ENCODE data around the gene IGFL3.

DNA sequence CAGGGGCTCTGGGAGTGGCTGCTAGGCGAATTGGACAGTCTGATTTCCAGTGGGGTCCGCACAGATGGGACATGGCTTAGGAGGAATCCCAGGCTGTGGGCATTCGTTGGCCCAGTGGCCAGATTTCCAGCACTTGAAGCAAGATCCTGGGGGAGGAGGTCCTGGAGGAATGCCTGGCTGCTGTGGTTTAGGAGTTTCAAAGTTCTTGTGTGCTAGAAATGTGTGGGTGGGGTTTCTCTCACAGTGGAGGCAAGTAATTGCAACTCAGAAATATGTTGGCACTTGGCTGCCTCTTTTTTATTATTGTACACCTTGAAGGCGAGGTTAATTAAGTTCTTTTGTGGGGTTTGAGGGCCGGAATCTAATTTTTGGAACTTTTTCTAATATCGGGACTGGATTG lies 17.1 kb downstream of the IGFL3 start:
- TF ChIP-seq FOXJ3 (CRISPR knock-in tag; IDR thresholded peaks at IDR 0.05) (no peak), ZNF134 (CRISPR knock-in tag; conservative IDR thresholded peaks at IDR 0.05) (no peak), CEBPG (CRISPR knock-in tag; IDR thresholded peaks at IDR 0.05) (no peak), CEBPG (tag; conservative IDR thresholded peaks at IDR 0.05 in 1 of 2, IDR thresholded peaks at IDR 0.05 in 1 of 2) (no peak), ZNF384 (IDR thresholded peaks at IDR 0.05; ENCODE audit: low read depth, low read length) (no peak), ZBTB1 (CRISPR knock-in tag; IDR thresholded peaks at IDR 0.05; ENCODE audit: borderline replicate concordance, low read depth) (no peak), CHD1 (IDR thresholded peaks at IDR 0.05; ENCODE audit: low read length) (no peak), SRF (CRISPR knock-in tag; IDR thresholded peaks at IDR 0.05) (no peak), TCF7L2 (IDR thresholded peaks at IDR 0.05; ENCODE audit: low read depth, low read length) (no peak), POLR3G (IDR thresholded peaks at IDR 0.05; ENCODE audit: extremely low read depth, insufficient read length, insufficient replicate concordance) (no peak)
- TF ChIP-seq, protein P1, sequence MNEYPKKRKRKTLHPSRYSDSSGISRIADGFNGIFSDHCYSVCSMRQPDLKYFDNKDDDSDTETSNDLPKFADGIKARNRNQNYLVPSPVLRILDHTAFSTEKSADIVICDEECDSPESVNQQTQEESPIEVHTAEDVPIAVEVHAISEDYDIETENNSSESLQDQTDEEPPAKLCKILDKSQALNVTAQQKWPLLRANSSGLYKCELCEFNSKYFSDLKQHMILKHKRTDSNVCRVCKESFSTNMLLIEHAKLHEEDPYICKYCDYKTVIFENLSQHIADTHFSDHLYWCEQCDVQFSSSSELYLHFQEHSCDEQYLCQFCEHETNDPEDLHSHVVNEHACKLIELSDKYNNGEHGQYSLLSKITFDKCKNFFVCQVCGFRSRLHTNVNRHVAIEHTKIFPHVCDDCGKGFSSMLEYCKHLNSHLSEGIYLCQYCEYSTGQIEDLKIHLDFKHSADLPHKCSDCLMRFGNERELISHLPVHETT (CRISPR knock-in tag; conservative IDR thresholded peaks at IDR 0.05 in 1 of 2, IDR thresholded peaks at IDR 0.05 in 1 of 2) = no peak
- TF ChIP-seq, protein P2, sequence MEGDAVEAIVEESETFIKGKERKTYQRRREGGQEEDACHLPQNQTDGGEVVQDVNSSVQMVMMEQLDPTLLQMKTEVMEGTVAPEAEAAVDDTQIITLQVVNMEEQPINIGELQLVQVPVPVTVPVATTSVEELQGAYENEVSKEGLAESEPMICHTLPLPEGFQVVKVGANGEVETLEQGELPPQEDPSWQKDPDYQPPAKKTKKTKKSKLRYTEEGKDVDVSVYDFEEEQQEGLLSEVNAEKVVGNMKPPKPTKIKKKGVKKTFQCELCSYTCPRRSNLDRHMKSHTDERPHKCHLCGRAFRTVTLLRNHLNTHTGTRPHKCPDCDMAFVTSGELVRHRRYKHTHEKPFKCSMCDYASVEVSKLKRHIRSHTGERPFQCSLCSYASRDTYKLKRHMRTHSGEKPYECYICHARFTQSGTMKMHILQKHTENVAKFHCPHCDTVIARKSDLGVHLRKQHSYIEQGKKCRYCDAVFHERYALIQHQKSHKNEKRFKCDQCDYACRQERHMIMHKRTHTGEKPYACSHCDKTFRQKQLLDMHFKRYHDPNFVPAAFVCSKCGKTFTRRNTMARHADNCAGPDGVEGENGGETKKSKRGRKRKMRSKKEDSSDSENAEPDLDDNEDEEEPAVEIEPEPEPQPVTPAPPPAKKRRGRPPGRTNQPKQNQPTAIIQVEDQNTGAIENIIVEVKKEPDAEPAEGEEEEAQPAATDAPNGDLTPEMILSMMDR (IDR thresholded peaks at IDR 0.05 in 2 of 3, conservative IDR thresholded peaks at IDR 0.05 in 1 of 3; ENCODE audit: insufficient read depth in 2 of 3, low read depth in 1 of 3, low read length in 3 of 3) = no peak

Data from K562 (cell line).